GM21367 (cell line): ENCODE results near the gene CA6.
"Not testable (repeated sequence)": the region's sequence is repeated elsewhere in the genome, so short reads cannot be mapped to it uniquely, and the experiment has no call there.

Experiments
- ATAC-seq: cut with Tn5 transposase; IDR thresholded peaks from one replicate; pipeline ENCODE4 v1.9.1; 2021; ENCODE audit not compliant: unreplicated experiment

CA6 gene

DNA sequence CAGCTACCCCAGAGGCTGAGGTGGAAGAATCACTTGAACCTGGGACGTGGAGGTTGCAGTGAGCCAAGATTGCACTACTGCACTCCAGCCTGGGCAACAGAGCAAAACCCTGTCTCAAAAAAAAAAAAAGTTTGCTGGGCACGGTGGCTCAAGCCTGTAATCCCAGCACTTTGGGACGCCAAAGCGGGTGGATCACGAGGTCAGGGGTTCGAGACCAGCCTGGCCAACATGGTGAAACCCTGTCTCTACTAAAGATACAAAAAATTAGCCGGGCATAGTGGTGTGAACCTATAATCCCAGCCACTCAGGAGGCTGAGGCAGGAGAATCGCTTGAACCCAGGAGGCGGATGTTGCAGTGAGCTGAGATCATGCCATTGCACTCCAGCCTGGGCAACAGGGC lies 23.2 kb downstream of the CA6 start:
- ATAC-seq, result not testable (repeated sequence)

GRCh38 chr1:8969937-8970336 lies 24.3 kb downstream of the CA6 start:
- no peak for ATAC-seq

DNA sequence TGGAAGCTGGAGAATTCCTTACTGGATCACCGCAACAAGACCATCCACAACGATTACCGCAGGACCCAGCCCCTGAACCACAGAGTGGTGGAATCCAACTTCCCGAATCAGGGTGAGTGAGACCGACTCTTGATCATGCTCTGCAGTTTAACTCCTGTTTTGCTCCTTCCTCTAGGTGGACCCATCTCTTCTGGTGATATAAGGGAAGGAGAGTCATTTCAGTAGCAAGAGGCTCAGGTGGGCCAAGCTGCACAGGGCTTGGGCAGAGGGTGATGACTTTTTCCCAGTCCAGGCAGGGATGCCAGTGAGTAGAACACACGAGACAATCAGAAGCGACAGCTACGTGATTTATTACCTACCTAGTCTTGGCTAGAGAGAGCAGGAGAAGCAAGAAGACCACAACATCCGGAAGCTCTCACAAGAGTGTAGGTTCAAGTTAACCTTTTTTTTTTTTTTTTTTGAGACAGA lies 25.2 kb downstream of the CA6 start:
- ATAC-seq, result no peak

DNA sequence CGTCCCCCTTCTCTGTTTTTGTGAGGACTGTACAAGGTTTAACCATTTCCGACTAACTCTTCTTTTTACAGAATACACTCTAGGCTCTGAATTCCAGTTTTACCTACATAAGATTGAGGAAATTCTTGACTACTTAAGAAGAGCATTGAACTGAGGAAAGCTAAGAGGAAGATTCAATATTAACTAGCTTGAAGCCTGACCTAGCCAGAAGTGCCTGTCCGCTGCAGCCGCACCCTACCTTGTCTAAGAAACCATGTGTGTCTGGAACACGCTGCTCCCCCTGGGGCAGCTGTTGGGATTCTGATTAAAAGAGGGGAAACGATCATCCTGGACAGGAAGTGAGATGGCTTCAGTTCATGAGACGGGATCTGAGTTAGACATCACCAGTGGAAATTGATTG lies 28.9 kb downstream of the CA6 start:
- ATAC-seq, result no peak

DNA sequence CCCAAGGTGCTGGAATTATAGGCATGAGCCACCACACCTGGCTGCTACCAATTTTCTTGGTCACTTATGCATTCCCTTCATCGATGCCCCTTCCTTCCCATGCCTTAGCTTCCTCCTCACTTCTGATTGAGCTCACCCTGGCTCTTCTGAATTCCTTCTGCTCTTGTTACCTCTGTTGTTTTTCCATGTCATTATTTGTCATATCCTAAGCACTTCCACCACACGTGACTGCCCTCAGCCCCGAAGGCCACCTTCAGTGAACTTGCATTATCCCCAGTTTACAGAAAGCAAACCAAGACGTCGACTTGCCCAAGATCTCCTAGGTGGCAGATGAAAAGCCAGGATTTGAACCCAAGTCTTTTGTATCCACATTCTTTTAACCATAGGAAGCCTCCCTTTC lies 30.7 kb downstream of the CA6 start:
- no peak for ATAC-seq

- ATAC-seq, result no peak
Measured at GRCh38 chr1:8976896-8977450, 31.3 kb downstream of the CA6 start.

- ATAC-seq, result no peak
Measured at GRCh38 chr1:8980656-8981055, 35.0 kb downstream of the CA6 start.

DNA sequence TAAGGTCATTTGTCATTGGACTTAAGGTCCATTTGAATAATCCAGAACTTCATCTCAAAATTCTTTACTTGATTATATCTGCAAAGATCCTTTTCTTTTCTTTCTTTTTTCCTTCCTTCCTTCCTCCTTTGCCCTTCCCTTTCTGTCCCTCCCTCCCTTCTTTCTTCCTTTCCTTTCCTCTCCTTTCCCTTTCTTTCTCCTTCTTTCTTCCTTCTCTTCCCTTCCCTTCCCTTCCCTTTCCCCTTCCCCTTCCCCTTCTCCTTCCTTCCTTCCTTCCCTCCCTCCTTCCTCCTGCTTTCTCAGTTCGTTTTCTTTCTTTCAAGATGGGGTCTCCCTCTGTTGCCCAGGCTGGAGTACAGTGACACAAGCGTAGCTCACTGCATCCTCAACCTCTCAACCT lies 35.5 kb downstream of the CA6 start:
- no peak for ATAC-seq

DNA sequence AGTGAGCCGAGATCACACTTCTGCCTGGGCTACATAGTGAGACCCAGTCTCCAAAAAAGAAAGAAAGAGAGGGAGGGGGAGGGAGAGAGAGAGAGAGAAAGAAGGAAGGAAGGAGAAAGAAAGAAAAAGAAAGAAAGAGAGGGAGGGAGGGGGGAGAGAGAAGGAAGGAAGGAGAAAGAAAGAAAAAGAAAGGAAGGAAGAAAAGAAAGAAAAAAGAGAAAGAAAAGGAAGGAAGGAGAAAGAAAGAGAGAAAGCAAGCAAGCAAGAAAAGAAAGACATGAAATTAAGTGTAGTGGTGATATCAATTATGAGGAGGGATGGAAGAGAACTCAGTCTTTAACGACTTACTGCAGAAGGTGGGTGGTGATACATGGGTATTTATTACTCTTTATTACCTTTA lies 38.5 kb downstream of the CA6 start:
- no peak for ATAC-seq

DNA sequence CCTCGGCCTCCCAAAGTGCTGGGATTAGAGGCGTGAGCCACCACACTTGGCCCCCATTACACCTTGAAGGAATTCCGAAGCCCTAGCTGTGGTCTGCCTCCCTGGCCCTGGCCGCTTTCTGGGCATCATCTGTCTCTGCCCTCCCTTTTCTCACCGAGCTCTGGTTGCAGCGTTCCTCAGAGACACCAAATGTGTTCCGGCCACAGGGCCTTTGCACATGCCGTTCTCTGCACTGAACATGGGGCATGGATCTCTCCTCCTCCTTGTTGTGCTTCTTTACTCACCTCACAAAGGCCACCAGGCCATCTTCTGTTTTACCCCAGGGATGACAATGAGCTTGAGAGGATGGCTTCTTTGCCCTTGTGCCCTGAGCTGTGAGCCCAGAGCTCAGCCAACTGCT lies 39.3 kb downstream of the CA6 start:
- ATAC-seq, result no peak

GRCh38 chr1:8985915-8986813 lies 40.5 kb downstream of the CA6 start:
- no peak for ATAC-seq

- ATAC-seq, result no peak
Measured at GRCh38 chr1:8986814-8987190, 41.1 kb downstream of the CA6 start.

- ATAC-seq, result no peak
Measured at GRCh38 chr1:8987881-8988617, 42.4 kb downstream of the CA6 start.

GRCh38 chr1:8988618-8988967 lies 42.9 kb downstream of the CA6 start:
- no peak for ATAC-seq

- ATAC-seq, result no peak
Measured at GRCh38 chr1:8989061-8989460, 43.4 kb downstream of the CA6 start.

GRCh38 chr1:8989821-8990220 lies 44.2 kb downstream of the CA6 start:
- ATAC-seq, result no peak

DNA sequence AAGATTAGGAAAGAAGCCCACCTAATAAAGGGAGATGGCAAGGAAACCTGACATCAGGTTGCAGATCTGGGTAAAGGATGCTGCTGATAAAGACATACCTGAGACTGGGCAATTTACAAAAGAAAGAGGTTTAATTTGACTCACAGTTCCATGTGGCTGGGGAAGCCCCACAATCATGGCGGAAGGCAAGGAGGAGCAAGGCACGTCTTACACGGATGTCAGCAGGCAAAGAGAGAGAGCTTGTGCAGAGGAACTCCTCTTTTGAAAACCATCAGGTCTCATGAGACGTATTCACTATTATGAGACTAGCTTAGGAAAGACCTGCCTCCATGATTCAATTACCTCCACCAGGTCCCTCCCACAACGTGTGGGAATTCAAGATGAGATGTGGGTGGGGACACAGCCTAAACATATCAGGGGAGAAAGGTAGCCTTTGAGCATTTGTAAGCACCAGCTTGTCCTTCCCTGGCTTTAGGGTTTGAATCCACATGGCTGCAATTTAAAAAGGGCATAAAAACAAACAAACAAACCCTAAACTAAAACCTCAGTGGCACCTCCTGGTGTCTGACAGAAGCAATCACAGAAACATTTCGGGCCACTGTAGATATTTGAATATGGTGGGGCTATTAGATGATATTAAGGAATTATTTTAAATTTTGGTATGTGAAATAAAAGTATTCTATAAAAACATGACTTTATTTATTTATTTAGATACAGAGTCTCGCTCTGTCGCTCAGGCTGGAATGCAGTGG lies 47.4 kb downstream of the CA6 start:
- ATAC-seq, result no peak

DNA sequence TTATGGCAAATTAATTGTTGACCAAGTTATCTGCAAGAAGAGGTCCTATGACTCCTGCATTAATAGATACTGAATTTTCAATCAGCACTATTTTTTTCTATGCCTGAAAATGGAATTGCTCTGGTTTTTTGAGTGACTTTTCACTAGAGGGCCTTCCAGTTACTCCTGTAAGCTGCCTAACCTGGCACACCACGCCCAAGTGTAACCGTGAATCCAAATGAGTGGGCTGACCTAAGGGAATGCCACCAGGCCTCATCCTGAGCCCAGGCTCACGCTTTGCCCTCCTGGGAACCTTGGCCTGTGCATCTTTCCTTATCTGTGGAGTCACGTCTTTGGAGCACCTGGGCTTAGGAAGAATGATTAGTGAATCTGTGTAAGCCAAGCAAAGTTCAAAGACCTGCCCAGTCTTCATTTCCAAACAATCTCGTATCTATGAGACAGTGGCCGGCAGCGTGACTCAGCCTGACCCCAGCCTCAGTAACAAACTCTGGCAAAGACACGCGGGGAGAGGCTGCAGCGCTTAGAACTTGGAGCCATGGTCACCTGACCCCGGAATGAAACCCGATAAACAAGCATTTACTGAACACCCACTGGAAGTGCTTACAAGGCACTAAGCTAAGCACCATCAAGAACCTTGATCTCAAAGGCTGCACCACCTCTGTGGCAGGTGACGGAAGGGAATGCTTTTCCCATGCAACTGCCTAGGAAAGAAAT lies 48.5 kb downstream of the CA6 start:
- not testable (repeated sequence) for ATAC-seq

GRCh38 chr1:9001534-9002214 lies 56.0 kb downstream of the CA6 start:
- ATAC-seq, result not testable (repeated sequence)

DNA sequence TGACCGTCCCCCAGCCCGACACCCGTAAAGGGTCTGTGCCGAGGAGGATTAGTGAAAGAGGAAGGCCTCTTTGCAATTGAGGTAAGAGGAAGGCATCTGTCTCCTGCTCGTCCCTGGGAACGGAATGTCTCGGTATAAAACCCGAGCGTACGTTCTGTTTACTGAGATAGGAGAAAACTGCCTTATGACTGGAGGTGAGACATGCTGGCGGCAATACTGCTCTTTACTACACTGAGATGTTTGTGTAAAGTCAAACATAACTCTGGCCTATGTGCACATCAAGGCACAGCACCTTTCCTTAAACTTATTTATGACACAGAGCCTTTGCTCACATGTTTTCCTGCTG lies 56.5 kb downstream of the CA6 start:
- ATAC-seq, result not testable (repeated sequence)
